ENCODE data around the gene MROH9.

GRCh38 chr1:170939476-170939875 is 4.1 kb downstream of the MROH9 start:
- TF ChIP-seq REST (IDR thresholded peaks at IDR 0.05; ENCODE audit: insufficient read depth in 1 of 2, low read depth in 2 of 2, low read length in 2 of 2) (no peak), POLR2AphosphoS5 (IDR thresholded peaks at IDR 0.05; ENCODE audit: low read depth, low read length) (no peak)
